ENCODE results near the gene CDH18.

CDH18 gene

GRCh38 chr5:20023686-20024180 lies 35.7 kb upstream of the CDH18 start:
- Histone ChIP-seq H3K4me2 (ENCODE audit: low read depth, low read length, poor library complexity, severe bottlenecking) (no peak overlapping the region), H3K9me3 (ENCODE audit: insufficient read depth, low read length) (0 out of 2 replicates have a peak, but pooled peaks cover 4% of the 10 kb centered on the region), H3K4me3 (ENCODE audit: insufficient read depth, low read length, poor library complexity, severe bottlenecking) (no peak overlapping the region), H3K79me2 (ENCODE audit: insufficient read depth, low read length) (no peaks in the 10 kb centered on the region), H3K9ac (ENCODE audit: low read length) (no peak overlapping the region), H3K27ac (ENCODE audit: low read depth, low read length) (no peak overlapping the region), H4K20me1 (ENCODE audit: low read depth, low read length) (no peaks in the 10 kb centered on the region), H3K36me3 (ENCODE audit: low read length) (no peaks in the 10 kb centered on the region), H3K9me2 (replicated peaks; ENCODE audit: insufficient read depth, low read length) (no peaks in the 10 kb centered on the region), H3F3A (ENCODE audit: insufficient read depth) (no peaks in the 10 kb centered on the region), H2AFZ (ENCODE audit: low read depth, low read length, severe bottlenecking) (no peak overlapping the region), H3K27me3 (ENCODE audit: low read length) (no peaks in the 10 kb centered on the region)
- TF ChIP-seq, protein P1, sequence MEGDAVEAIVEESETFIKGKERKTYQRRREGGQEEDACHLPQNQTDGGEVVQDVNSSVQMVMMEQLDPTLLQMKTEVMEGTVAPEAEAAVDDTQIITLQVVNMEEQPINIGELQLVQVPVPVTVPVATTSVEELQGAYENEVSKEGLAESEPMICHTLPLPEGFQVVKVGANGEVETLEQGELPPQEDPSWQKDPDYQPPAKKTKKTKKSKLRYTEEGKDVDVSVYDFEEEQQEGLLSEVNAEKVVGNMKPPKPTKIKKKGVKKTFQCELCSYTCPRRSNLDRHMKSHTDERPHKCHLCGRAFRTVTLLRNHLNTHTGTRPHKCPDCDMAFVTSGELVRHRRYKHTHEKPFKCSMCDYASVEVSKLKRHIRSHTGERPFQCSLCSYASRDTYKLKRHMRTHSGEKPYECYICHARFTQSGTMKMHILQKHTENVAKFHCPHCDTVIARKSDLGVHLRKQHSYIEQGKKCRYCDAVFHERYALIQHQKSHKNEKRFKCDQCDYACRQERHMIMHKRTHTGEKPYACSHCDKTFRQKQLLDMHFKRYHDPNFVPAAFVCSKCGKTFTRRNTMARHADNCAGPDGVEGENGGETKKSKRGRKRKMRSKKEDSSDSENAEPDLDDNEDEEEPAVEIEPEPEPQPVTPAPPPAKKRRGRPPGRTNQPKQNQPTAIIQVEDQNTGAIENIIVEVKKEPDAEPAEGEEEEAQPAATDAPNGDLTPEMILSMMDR (IDR thresholded peaks at IDR 0.05; ENCODE audit: insufficient read depth, low read length, poor library complexity, severe bottlenecking) = no peak
- TF ChIP-seq EZH2phosphoT487 (conservative IDR thresholded peaks at IDR 0.05; ENCODE audit: low read length) = no peak

- H3K9me2 ChIP-seq (replicated peaks; ENCODE audit: insufficient read depth, low read length) = no peaks in the 10 kb centered on the region
- H2AFZ ChIP-seq (ENCODE audit: low read depth, low read length, severe bottlenecking) = peak overlapping the region; percentile 18
- no peaks in the 10 kb centered on the region for H4K20me1 ChIP-seq (ENCODE audit: low read depth, low read length)
- H3K4me2 ChIP-seq (ENCODE audit: low read depth, low read length, poor library complexity, severe bottlenecking) = no peak overlapping the region
- 0 out of 2 replicates have a peak, but pooled peaks cover 4% of the 10 kb centered on the region for H3K9me3 ChIP-seq (ENCODE audit: insufficient read depth, low read length)
- no peaks in the 10 kb centered on the region for H3K79me2 ChIP-seq (ENCODE audit: insufficient read depth, low read length)
- TF ChIP-seq, protein P1 (IDR thresholded peaks at IDR 0.05; ENCODE audit: insufficient read depth, low read length, poor library complexity, severe bottlenecking) = no peak
- no peak for TF ChIP-seq EZH2phosphoT487 (conservative IDR thresholded peaks at IDR 0.05; ENCODE audit: low read length)
- no peak overlapping the region for H3K4me3 ChIP-seq (ENCODE audit: insufficient read depth, low read length, poor library complexity, severe bottlenecking)
- H3F3A ChIP-seq (ENCODE audit: insufficient read depth) = no peaks in the 10 kb centered on the region
- no peak overlapping the region for H3K9ac ChIP-seq (ENCODE audit: low read length)
- H3K27me3 ChIP-seq (ENCODE audit: low read length) = no peaks in the 10 kb centered on the region
- H3K27ac ChIP-seq (ENCODE audit: low read depth, low read length) = no peak overlapping the region
- H3K36me3 ChIP-seq (ENCODE audit: low read length) = no peaks in the 10 kb centered on the region
Observed at GRCh38 chr5:20020247-20020646, 32.2 kb upstream of the CDH18 start.

GRCh38 chr5:20017021-20017420 lies 29.0 kb upstream of the CDH18 start:
- peak overlapping the region; percentile 43 for H2AFZ ChIP-seq (ENCODE audit: low read depth, low read length, severe bottlenecking)
- H3K4me3 ChIP-seq (ENCODE audit: insufficient read depth, low read length, poor library complexity, severe bottlenecking) = no peak overlapping the region
- no peak overlapping the region for H3K4me2 ChIP-seq (ENCODE audit: low read depth, low read length, poor library complexity, severe bottlenecking)
- H3K27me3 ChIP-seq (ENCODE audit: low read length) = no peaks in the 10 kb centered on the region
- H3K9ac ChIP-seq (ENCODE audit: low read length) = no peak overlapping the region
- H3K79me2 ChIP-seq (ENCODE audit: insufficient read depth, low read length) = no peaks in the 10 kb centered on the region
- H4K20me1 ChIP-seq (ENCODE audit: low read depth, low read length) = no peaks in the 10 kb centered on the region
- H3K9me3 ChIP-seq (ENCODE audit: insufficient read depth, low read length) = 0 out of 2 replicates have a peak, but pooled peaks cover 4% of the 10 kb centered on the region
- H3F3A ChIP-seq (ENCODE audit: insufficient read depth) = no peaks in the 10 kb centered on the region
- no peaks in the 10 kb centered on the region for H3K36me3 ChIP-seq (ENCODE audit: low read length)
- H3K9me2 ChIP-seq (replicated peaks; ENCODE audit: insufficient read depth, low read length) = no peaks in the 10 kb centered on the region
- no peak overlapping the region for H3K27ac ChIP-seq (ENCODE audit: low read depth, low read length)
- TF ChIP-seq, protein P1 (IDR thresholded peaks at IDR 0.05; ENCODE audit: insufficient read depth, low read length, poor library complexity, severe bottlenecking) = no peak
- no peak for TF ChIP-seq EZH2phosphoT487 (conservative IDR thresholded peaks at IDR 0.05; ENCODE audit: low read length)

Measured in SU-DHL-6 (cell line).